ENCODE results near the gene SPEF2.

Gene SPEF2

DNA sequence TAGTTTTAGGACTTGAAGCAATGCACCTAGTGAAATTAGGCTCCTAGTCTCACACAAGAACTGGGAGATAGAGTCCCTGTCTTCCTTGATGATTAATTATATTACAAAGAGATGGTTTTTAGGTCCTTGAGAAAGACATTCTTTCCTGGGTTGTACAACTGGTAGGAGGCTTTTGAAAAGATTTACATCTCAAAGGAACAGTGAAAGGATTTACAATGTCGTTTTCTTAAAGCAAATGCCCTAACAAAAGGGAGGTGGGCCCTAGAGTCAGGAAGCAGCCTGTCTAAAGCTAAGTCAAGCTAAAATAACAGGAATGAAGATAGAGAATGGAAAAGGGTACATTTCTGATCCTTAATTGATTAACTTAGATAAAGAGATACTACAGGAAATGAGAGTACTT, 136.8 kb downstream of the SPEF2 start:
- no peaks in the 10 kb centered on the region for H3K36me3 ChIP-seq
- H3K4me3 ChIP-seq (ENCODE audit: low read depth, low read length) = no peak overlapping the region
- no peaks in the 10 kb centered on the region for H3K9me3 ChIP-seq
- H3K4me1 ChIP-seq = no peaks in the 10 kb centered on the region
- TF ChIP-seq, protein P1, sequence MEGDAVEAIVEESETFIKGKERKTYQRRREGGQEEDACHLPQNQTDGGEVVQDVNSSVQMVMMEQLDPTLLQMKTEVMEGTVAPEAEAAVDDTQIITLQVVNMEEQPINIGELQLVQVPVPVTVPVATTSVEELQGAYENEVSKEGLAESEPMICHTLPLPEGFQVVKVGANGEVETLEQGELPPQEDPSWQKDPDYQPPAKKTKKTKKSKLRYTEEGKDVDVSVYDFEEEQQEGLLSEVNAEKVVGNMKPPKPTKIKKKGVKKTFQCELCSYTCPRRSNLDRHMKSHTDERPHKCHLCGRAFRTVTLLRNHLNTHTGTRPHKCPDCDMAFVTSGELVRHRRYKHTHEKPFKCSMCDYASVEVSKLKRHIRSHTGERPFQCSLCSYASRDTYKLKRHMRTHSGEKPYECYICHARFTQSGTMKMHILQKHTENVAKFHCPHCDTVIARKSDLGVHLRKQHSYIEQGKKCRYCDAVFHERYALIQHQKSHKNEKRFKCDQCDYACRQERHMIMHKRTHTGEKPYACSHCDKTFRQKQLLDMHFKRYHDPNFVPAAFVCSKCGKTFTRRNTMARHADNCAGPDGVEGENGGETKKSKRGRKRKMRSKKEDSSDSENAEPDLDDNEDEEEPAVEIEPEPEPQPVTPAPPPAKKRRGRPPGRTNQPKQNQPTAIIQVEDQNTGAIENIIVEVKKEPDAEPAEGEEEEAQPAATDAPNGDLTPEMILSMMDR (IDR thresholded peaks at IDR 0.05; ENCODE audit: low read depth, low read length) = no peak
- DNase-seq = no peak
- no peaks in the 10 kb centered on the region; the same call in 1 of the 2 replicates for H3K27me3 ChIP-seq

DNA sequence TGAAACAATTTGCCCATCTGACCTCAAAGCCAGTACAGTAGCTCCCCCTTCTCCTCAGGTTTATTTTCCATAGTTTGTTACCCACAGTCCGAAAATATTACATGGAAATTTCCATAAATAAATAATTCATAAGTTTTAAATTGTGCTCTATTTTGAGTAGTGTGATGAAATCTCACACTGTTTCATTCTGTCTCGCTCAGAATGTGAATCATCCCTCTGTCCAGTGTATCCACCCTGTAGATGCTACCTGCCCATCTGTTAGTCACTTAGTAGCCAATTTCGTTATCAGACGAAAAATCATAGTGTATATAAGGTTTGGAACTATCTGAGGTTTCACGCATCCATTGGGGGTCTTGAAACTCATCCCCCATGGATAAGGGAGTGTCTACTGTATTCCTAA, 138.3 kb downstream of the SPEF2 start:
- Histone ChIP-seq H3K4me3 (ENCODE audit: low read depth, low read length) (no peak overlapping the region), H3K36me3 (no peaks in the 10 kb centered on the region), H3K9me3 (no peaks in the 10 kb centered on the region), H3K27me3 (no peaks in the 10 kb centered on the region; the same call in 1 of the 2 replicates), H3K4me1 (no peaks in the 10 kb centered on the region)
- TF ChIP-seq, protein P1 (IDR thresholded peaks at IDR 0.05; ENCODE audit: low read depth, low read length) = no peak
- no peak for DNase-seq

DNA sequence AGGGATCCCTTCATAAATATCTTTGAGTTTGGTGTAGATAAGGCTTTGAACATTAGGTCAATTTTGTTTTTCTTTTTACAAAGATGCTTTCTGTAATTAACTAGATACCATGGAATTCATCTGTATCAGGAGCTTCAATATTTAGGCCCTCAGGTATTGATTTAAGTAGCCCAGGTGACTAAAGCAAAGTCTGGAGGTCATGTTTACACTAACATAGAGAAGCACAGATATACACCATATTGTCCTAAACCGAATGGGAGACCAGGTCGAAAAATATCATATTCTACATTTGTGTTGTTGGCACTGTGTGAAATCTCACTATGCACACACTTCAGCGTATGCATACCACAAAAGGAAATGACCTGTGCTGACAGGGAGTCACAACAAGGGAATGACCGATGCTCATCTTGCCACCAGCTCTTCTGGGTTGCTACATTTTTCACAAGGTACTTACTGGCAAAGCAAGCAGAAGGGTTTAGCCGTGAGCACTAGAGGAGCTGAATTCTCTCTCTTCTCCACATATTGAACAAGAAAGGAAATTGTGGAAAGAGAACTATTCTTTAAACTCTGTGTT, 140.6 kb downstream of the SPEF2 start:
- Histone ChIP-seq H3K4me3 (ENCODE audit: low read depth, low read length) (no peak overlapping the region), H3K4me1 (no peaks in the 10 kb centered on the region), H3K9me3 (no peaks in the 10 kb centered on the region), H3K27me3 (no peaks in the 10 kb centered on the region; the same call in 1 of the 2 replicates), H3K36me3 (no peaks in the 10 kb centered on the region)
- TF ChIP-seq, protein P1 (IDR thresholded peaks at IDR 0.05; ENCODE audit: low read depth, low read length) = no peak
- DNase-seq = no peak

DNA sequence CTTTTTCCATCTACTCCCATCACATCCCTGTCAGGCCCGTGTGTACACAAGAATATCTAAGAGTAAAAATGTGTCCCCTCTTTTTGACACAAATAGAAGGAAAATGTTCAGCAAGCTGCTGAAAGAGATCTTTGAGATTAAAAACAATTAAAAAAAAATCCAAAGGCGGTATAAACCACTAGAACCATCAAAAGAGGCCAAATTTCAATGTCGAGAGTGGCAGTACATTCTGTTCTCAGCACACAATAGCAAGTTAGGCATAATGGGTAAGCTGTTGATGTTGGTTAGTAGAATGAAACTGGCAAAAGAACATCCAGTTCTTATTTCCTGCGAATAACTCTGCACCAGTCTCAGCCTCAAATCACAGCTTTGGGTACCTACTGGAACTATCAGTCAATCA, 143.9 kb downstream of the SPEF2 start:
- Histone ChIP-seq H3K36me3 (no peaks in the 10 kb centered on the region), H3K4me3 (ENCODE audit: low read depth, low read length) (no peak overlapping the region), H3K4me1 (no peaks in the 10 kb centered on the region), H3K27me3 (peaks cover 2% of the 10 kb centered on the region; the same call in 1 of the 2 replicates), H3K9me3 (no peaks in the 10 kb centered on the region)
- TF ChIP-seq, protein P1 (IDR thresholded peaks at IDR 0.05; ENCODE audit: low read depth, low read length) = no peak
- no peak for DNase-seq

DNA sequence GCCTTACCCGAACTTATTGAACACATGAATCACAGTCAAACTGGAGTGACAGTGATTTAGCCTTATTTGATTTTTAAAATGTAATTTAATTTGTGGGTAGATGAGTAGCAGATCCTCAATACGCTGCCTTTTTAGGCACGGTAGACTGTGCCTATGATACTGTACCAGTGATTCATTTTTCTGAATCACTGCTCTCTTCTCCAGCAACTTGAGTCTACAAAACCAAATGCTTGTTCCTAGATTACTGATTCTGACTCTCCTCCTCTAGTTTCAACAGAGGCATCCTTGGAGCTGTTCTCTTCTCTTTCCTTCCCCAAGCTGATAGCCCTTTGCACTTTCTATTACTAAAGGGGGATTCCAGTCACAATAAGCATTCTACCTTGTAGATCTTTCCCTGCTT, 144.7 kb downstream of the SPEF2 start:
- Histone ChIP-seq H3K9me3 (no peaks in the 10 kb centered on the region), H3K36me3 (no peaks in the 10 kb centered on the region), H3K4me3 (ENCODE audit: low read depth, low read length) (no peak overlapping the region), H3K4me1 (no peaks in the 10 kb centered on the region), H3K27me3 (peaks cover 2% of the 10 kb centered on the region; the same call in 1 of the 2 replicates)
- no peak for DNase-seq
- TF ChIP-seq, protein P1 (IDR thresholded peaks at IDR 0.05; ENCODE audit: low read depth, low read length) = no peak

DNA sequence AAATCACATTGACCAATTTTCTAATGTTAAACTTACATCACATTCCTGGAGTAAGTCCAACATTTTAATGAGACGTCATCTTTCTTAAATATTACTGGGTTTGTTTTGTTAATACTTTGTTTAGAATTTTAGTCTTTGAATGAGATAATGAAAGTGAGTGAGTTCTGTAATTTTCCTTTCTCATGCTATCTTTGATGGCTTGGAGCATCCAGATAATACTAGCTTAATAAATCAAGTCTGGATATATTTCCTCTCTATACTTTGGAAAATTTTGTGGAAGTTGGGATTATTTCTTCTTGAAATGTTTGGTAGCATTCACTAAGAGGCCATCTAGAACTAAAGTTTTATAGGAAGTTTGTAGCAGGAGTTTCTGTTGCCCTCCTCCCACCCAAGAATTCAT, 148.3 kb downstream of the SPEF2 start:
- TF ChIP-seq, protein P1 (IDR thresholded peaks at IDR 0.05; ENCODE audit: low read depth, low read length) = no peak
- H3K4me3 ChIP-seq (ENCODE audit: low read depth, low read length) = no peak overlapping the region
- no peaks in the 10 kb centered on the region for H3K36me3 ChIP-seq
- H3K4me1 ChIP-seq = no peaks in the 10 kb centered on the region
- DNase-seq = no peak
- H3K27me3 ChIP-seq = peaks cover 2% of the 10 kb centered on the region; the same call in 1 of the 2 replicates
- H3K9me3 ChIP-seq = no peaks in the 10 kb centered on the region
